Duodenal mucosa (tissue), 2 donors: Measurements from ENCODE around the gene ZNF417.
"Not testable (repeated sequence)": the region's sequence is repeated elsewhere in the genome, so short reads cannot be mapped to it uniquely, and the experiment has no call there.

Experiments used
- H3K27ac ChIP-seq: one replicate; pipeline ENCODE4 v1.7.0; 2013; ENCODE audit warnings: low read depth, low read length
- H3K27me3 ChIP-seq, 2 donors: one replicate each; pipeline ENCODE4 v1.7.0; 2013; ENCODE audit warnings: low read length in 2 of 2, control low read depth in 1 of 2; ENCODE audit not compliant: insufficient read depth in 2 of 2, control insufficient read depth in 1 of 2
- H3K36me3 ChIP-seq, 2 donors: one replicate each; pipeline ENCODE4 v1.7.0; 2013; ENCODE audit warnings: low read length in 2 of 2, control low read depth in 1 of 2; ENCODE audit not compliant: insufficient read depth in 2 of 2, control insufficient read depth in 1 of 2
- H3K4me1 ChIP-seq, 2 donors: one replicate each; pipeline ENCODE4 v1.7.0; 2013; ENCODE audit warnings: low read length in 2 of 2, control low read depth in 1 of 2; ENCODE audit not compliant: insufficient read depth in 2 of 2, control insufficient read depth in 1 of 2
- H3K4me3 ChIP-seq, 2 donors: one replicate each; pipeline ENCODE4 v1.7.0; 2013; ENCODE audit warnings: low read length in 2 of 2, low read depth in 1 of 2
- H3K9ac ChIP-seq, 2 donors: one replicate each; pipeline ENCODE4 v1.7.0; 2013; ENCODE audit warnings: low read length in 2 of 2, low read depth in 1 of 2
- H3K9me3 ChIP-seq, 2 donors: one replicate each; pipeline ENCODE4 v1.7.0; 2013; ENCODE audit warnings: low read length in 2 of 2, control low read depth in 1 of 2; ENCODE audit not compliant: control insufficient read depth in 1 of 2

The ZNF417 gene

GRCh38 chr19:57888107-57888559, 28.3 kb downstream of the ZNF417 start:
- H3K27ac ChIP-seq = no peak overlapping the region

GRCh38 chr19:57887195-57887941, 29.0 kb downstream of the ZNF417 start:
- Histone ChIP-seq H3K27me3 (no peaks in the 10 kb centered on the region), H3K27ac (no peak overlapping the region), H3K4me1 (peaks cover 3 to 8% of the 10 kb centered on the region in 2 donors), H3K4me3 (peak overlapping the region; percentile 92 to 98), H3K9me3 (peaks cover 8% of the 10 kb centered on the region in 2 donors), H3K9ac (no peak overlapping the region), H3K36me3 (peaks cover 0 to 19% of the 10 kb centered on the region in 2 donors)

More at GRCh38 chr19:57888107-57888559, 28.3 kb downstream of the ZNF417 start:
- Histone ChIP-seq H3K4me3 (peak overlapping the region; percentile 92 to 98), H3K9me3 (peaks cover 8% of the 10 kb centered on the region in 2 donors), H3K27me3 (no peaks in the 10 kb centered on the region), H3K9ac (peak overlapping the region; percentile 72), H3K36me3 (peaks cover 0 to 19% of the 10 kb centered on the region in 2 donors), H3K4me1 (peaks cover 3 to 8% of the 10 kb centered on the region in 2 donors)

- peaks cover 0 to 19% of the 10 kb centered on the region in 2 donors for H3K36me3 ChIP-seq
- no peak overlapping the region for H3K9ac ChIP-seq
- no peak overlapping the region for H3K27ac ChIP-seq
- H3K9me3 ChIP-seq = peaks cover 8% of the 10 kb centered on the region in 2 donors
- peaks cover 3 to 8% of the 10 kb centered on the region in 2 donors for H3K4me1 ChIP-seq
- H3K4me3 ChIP-seq = peak overlapping the region in 1 of 2 donors; percentile 48
- H3K27me3 ChIP-seq = no peaks in the 10 kb centered on the region
These were observed 30.3 kb downstream of the ZNF417 start for GRCh38 chr19:57886046-57886445.

GRCh38 chr19:57873883-57874799, 42.3 kb downstream of the ZNF417 start:
- peaks cover 26 to 65% of the 10 kb centered on the region in 2 donors for H3K36me3 ChIP-seq
- not testable (repeated sequence) for H3K27me3 ChIP-seq, H3K9ac ChIP-seq, H3K27ac ChIP-seq, H3K4me1 ChIP-seq, H3K4me3 ChIP-seq
- H3K9me3 ChIP-seq = peaks cover 63 to 68% of the 10 kb centered on the region in 2 donors

GRCh38 chr19:57872450-57872849, 43.9 kb downstream of the ZNF417 start:
- Histone ChIP-seq H3K4me3 (no peak overlapping the region), H3K4me1 (no peaks in the 10 kb centered on the region), H3K27me3 (no peaks in the 10 kb centered on the region), H3K27ac (no peak overlapping the region), H3K9ac (no peak overlapping the region), H3K9me3 (peaks cover 65 to 73% of the 10 kb centered on the region in 2 donors), H3K36me3 (peaks cover 33 to 59% of the 10 kb centered on the region in 2 donors)

- Histone ChIP-seq H3K4me3 (no peak overlapping the region), H3K9ac (no peak overlapping the region), H3K27me3 (no peaks in the 10 kb centered on the region), H3K27ac (no peak overlapping the region), H3K36me3 (peaks cover 32 to 59% of the 10 kb centered on the region in 2 donors), H3K9me3 (peaks cover 56 to 69% of the 10 kb centered on the region in 2 donors), H3K4me1 (no peaks in the 10 kb centered on the region)
These were observed 46.2 kb downstream of the ZNF417 start for GRCh38 chr19:57870225-57870624.

- H3K4me3 ChIP-seq, H3K27ac ChIP-seq, H3K27me3 ChIP-seq, H3K9ac ChIP-seq, H3K4me1 ChIP-seq: not testable (repeated sequence)
- Histone ChIP-seq H3K36me3 (peaks cover 36 to 63% of the 10 kb centered on the region in 2 donors), H3K9me3 (peaks cover 55 to 66% of the 10 kb centered on the region in 2 donors)
These were observed 46.7 kb downstream of the ZNF417 start for GRCh38 chr19:57869655-57870054.

- no peaks in the 10 kb centered on the region for H3K4me1 ChIP-seq
- H3K27ac ChIP-seq = no peak overlapping the region
- H3K36me3 ChIP-seq = peaks cover 32 to 56% of the 10 kb centered on the region in 2 donors
- H3K27me3 ChIP-seq = no peaks in the 10 kb centered on the region
- peak overlapping the region in 1 of 2 donors; percentile 30 for H3K4me3 ChIP-seq
- no peak overlapping the region for H3K9ac ChIP-seq
- H3K9me3 ChIP-seq = peaks cover 41 to 50% of the 10 kb centered on the region in 2 donors
These were observed 48.4 kb downstream of the ZNF417 start for GRCh38 chr19:57867868-57868492.
